ENCODE data around the gene UBE3D. TPM values are rescaled to one million over a fixed set of nuclear protein-coding genes. Genes with fewer than 3 reads are reported as not detected.

Gene UBE3D
- total RNA-seq, 1 donor from 2014 or later = 12.1 TPM

DNA sequence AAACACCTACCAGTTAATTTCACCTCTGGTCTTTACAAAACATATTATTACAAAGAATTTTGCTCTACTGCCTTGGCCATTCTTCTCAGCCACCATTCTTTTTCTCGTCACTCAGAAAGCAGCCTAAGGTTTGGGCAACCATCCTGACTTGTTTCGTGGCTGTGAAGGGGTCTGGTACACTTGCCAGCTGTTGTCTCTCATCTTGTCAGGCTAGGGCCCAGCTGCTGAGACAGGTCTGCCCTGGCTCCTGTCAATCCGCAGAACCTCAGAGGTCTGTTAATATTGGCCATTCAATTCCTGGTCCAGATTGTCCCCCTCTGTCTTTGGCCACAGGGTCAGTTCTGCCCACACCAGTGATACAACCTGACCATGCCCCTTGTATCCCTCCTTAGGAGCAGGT is 197.7 kb downstream of the UBE3D start:
- H3K9me3 Mint-ChIP-seq (ENCODE audit: unreplicated experiment) = no peaks in the 10 kb centered on the region
- H3K27me3 Mint-ChIP-seq (ENCODE audit: unreplicated experiment) = no peaks in the 10 kb centered on the region
- TF ChIP-seq, protein P1, sequence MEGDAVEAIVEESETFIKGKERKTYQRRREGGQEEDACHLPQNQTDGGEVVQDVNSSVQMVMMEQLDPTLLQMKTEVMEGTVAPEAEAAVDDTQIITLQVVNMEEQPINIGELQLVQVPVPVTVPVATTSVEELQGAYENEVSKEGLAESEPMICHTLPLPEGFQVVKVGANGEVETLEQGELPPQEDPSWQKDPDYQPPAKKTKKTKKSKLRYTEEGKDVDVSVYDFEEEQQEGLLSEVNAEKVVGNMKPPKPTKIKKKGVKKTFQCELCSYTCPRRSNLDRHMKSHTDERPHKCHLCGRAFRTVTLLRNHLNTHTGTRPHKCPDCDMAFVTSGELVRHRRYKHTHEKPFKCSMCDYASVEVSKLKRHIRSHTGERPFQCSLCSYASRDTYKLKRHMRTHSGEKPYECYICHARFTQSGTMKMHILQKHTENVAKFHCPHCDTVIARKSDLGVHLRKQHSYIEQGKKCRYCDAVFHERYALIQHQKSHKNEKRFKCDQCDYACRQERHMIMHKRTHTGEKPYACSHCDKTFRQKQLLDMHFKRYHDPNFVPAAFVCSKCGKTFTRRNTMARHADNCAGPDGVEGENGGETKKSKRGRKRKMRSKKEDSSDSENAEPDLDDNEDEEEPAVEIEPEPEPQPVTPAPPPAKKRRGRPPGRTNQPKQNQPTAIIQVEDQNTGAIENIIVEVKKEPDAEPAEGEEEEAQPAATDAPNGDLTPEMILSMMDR (IDR thresholded peaks at IDR 0.05; ENCODE audit: unreplicated experiment) = no peak
- H3K36me3 Mint-ChIP-seq (ENCODE audit: low read depth, unreplicated experiment) = no peaks in the 10 kb centered on the region
- no peaks in the 10 kb centered on the region for H3K4me1 Mint-ChIP-seq (ENCODE audit: unreplicated experiment)
- no peak overlapping the region for H3K4me3 Mint-ChIP-seq (ENCODE audit: unreplicated experiment)
- no peak overlapping the region for H3K27ac Mint-ChIP-seq (ENCODE audit: unreplicated experiment)
- DNase-seq (ENCODE audit: low spot score) = no peak

DNA sequence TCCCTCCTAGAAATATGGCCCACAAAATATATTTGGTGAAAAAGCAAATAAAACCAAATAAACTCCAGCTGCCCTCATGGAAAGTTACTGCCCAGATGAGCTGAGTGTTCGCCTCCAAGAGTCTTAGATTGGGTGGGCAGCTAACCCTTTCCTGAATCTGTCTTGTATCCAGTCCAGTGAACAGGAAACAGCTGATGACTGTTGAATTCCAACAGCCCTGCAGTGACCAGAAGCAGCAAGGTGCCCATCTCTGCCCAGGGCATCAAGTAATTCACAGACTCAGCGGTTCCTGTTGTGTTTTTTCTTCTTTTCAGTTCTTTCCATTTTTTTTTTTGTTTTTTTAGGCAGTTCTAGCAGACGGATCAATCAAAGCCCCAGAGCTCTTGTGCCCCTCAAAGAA is 199.2 kb downstream of the UBE3D start:
- Mint-ChIP-seq H3K4me3 (ENCODE audit: unreplicated experiment) (no peak overlapping the region), H3K9me3 (ENCODE audit: unreplicated experiment) (no peaks in the 10 kb centered on the region), H3K36me3 (ENCODE audit: low read depth, unreplicated experiment) (no peaks in the 10 kb centered on the region), H3K27ac (ENCODE audit: unreplicated experiment) (no peak overlapping the region), H3K27me3 (ENCODE audit: unreplicated experiment) (no peaks in the 10 kb centered on the region), H3K4me1 (ENCODE audit: unreplicated experiment) (no peaks in the 10 kb centered on the region)
- DNase-seq (ENCODE audit: low spot score) = no peak
- TF ChIP-seq, protein P1 (IDR thresholded peaks at IDR 0.05; ENCODE audit: unreplicated experiment) = no peak

DNA sequence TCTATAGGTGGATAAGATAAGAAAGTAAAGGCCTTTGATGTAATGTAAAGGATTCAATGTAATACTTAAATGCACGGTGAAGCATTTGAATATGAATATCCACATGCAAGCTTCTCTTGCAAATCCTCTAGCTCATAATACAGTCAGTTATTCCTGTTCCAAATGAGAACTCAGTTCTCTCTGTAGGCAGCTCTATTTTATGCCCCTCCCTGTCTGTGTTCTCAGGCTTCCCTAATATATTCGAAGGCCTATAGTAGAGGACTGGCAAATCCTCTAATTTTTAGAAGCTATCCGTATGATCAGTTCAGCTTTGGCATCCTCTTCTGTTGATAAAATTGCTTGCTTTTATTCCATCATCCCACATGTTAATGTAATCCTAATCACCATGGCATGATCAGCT is 200.2 kb downstream of the UBE3D start:
- Mint-ChIP-seq H3K4me3 (ENCODE audit: unreplicated experiment) (no peak overlapping the region), H3K36me3 (ENCODE audit: low read depth, unreplicated experiment) (no peaks in the 10 kb centered on the region), H3K4me1 (ENCODE audit: unreplicated experiment) (no peaks in the 10 kb centered on the region), H3K27ac (ENCODE audit: unreplicated experiment) (no peak overlapping the region), H3K9me3 (ENCODE audit: unreplicated experiment) (no peaks in the 10 kb centered on the region), H3K27me3 (ENCODE audit: unreplicated experiment) (no peaks in the 10 kb centered on the region)
- TF ChIP-seq, protein P1 (IDR thresholded peaks at IDR 0.05; ENCODE audit: unreplicated experiment) = no peak
- DNase-seq (ENCODE audit: low spot score) = no peak

DNA sequence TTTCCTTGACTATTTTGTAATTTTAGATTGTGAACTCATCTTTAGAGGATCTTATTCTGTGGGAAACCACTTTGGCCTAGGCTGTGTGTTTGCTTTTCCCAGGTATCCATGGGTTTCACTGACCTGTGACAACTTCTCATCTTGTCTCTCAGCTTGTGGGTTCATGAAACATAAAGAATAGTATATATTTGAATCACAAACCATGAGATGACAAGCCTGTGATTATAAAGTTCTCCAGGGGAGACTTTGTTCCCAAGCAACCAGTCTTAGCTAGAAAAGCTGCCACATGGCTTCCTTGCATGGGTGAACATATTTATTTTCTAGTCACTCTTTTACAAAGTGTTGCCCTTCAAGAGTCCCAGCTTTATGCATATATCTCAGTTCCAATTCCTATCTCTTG is 201.9 kb downstream of the UBE3D start:
- Mint-ChIP-seq H3K27ac (ENCODE audit: unreplicated experiment) (no peak overlapping the region), H3K4me1 (ENCODE audit: unreplicated experiment) (no peaks in the 10 kb centered on the region), H3K4me3 (ENCODE audit: unreplicated experiment) (no peak overlapping the region), H3K36me3 (ENCODE audit: low read depth, unreplicated experiment) (no peaks in the 10 kb centered on the region), H3K27me3 (ENCODE audit: unreplicated experiment) (no peaks in the 10 kb centered on the region), H3K9me3 (ENCODE audit: unreplicated experiment) (no peaks in the 10 kb centered on the region)
- TF ChIP-seq, protein P1 (IDR thresholded peaks at IDR 0.05; ENCODE audit: unreplicated experiment) = no peak
- no peak for DNase-seq (ENCODE audit: low spot score)

DNA sequence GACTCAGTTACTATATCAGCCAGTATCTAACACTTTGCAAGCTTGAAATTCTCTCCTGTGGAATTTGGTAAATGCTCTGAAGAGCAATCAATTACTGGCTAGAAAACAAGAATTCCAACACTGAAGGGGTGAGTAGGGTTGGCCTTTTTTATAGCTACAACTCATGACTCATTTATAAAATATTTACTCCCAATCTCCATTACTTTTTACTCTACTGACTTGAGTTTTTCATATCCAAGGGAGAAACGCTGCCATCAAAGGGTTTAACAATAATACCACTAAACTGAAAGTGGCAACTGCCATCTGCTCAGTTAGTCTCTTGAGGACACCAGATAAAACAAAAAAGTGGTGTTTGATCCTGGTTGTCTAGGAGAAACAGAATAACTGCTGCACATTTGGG is 203.1 kb downstream of the UBE3D start:
- H3K27me3 Mint-ChIP-seq (ENCODE audit: unreplicated experiment) = no peaks in the 10 kb centered on the region
- no peak overlapping the region for H3K27ac Mint-ChIP-seq (ENCODE audit: unreplicated experiment)
- TF ChIP-seq, protein P1 (IDR thresholded peaks at IDR 0.05; ENCODE audit: unreplicated experiment) = no peak
- H3K4me3 Mint-ChIP-seq (ENCODE audit: unreplicated experiment) = no peak overlapping the region
- H3K9me3 Mint-ChIP-seq (ENCODE audit: unreplicated experiment) = no peaks in the 10 kb centered on the region
- H3K4me1 Mint-ChIP-seq (ENCODE audit: unreplicated experiment) = no peaks in the 10 kb centered on the region
- no peak for DNase-seq (ENCODE audit: low spot score)
- H3K36me3 Mint-ChIP-seq (ENCODE audit: low read depth, unreplicated experiment) = no peaks in the 10 kb centered on the region
